NK-92 (cell line): ENCODE data around the gene SECTM1.
"Not testable (repeated sequence)": the region's sequence is repeated elsewhere in the genome, so short reads cannot be mapped to it uniquely, and the experiment has no call there.

ENCODE experiments used
- DNase-seq: peaks from one replicate; lab custom pipeline; 2025; ENCODE audit not compliant: unreplicated experiment; lab: John Stamatoyannopoulos, UW

SECTM1 gene

DNA sequence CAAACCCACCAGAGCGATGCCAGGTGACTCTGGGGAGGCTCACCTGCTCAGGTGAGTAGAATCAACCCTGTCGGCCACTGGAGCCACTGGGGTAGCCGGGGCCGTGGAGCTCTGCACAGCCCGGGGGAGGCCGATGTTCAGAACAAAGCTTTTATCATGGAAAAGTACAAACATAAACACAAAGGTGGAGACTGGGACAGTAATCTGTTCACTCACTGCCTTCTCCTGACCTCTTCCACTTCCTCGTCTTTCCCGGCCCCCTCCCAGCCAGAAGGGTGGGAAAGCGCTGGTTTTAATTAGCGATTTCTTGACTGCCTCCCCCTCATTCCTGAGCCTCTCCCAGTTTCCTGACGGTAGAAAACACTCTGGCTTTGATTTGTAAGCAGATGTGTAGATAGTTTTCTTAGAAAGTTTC is 15.7 kb upstream of the SECTM1 start:
- no peak for DNase-seq

DNA sequence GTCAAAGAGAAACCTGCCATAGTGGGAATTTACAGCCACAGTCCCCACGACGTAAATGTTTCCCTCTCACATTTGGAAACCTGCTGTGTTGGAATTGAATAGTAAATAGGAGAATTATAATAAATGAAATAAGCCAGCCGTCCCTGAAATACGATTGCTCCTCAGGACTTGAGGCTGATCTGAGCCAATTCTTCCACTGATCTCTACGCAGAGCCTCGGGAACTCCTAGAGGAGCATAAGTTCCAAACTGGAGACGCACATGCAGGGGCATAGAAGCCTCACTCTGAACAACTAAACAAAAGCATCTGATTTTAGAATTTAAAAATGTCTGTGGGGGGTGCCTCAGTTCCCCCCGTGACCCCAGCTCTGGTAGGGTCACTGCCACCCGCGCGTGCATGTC is 15.3 kb upstream of the SECTM1 start:
- no peak for DNase-seq

DNA sequence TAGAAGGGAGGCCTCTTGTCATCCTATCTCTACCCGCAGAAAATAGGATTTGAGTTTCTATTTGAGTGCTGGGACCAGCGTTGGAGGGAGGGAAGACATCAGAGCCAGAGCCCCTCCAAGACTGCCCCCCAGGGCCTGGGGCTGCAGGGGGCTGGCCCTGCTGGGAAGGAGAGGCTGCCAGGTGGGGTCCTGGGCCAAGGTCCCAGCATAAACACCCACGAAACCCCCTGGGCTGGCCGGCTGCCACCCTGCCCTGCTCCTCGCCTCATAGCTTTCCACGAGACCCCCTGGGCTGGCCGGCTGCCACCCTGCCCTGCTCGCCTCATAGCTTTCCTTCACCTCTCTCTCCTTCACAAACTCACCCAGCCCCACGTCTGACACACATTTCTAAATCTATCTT is 14.9 kb upstream of the SECTM1 start:
- no peak for DNase-seq

DNA sequence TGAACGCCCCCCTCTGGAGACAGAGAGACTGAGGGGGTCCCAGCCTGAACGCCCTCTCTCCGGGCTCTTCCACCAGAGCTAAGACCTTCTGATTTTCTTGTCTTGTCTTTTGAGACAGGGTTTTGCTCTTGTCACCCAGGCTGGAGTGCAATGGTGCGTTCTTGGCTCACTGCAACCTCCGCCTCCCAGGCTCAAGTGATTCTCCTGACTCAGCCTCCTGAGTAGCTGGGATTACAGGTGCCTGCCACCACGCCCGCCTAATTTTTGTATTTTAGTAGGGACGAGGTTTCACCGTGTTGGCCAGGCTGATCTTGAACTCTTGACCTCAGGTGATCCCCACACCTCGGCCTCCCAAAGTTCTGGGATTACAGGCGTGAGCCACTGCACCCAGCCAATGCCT is 14.4 kb upstream of the SECTM1 start:
- DNase-seq = not testable (repeated sequence)

DNA sequence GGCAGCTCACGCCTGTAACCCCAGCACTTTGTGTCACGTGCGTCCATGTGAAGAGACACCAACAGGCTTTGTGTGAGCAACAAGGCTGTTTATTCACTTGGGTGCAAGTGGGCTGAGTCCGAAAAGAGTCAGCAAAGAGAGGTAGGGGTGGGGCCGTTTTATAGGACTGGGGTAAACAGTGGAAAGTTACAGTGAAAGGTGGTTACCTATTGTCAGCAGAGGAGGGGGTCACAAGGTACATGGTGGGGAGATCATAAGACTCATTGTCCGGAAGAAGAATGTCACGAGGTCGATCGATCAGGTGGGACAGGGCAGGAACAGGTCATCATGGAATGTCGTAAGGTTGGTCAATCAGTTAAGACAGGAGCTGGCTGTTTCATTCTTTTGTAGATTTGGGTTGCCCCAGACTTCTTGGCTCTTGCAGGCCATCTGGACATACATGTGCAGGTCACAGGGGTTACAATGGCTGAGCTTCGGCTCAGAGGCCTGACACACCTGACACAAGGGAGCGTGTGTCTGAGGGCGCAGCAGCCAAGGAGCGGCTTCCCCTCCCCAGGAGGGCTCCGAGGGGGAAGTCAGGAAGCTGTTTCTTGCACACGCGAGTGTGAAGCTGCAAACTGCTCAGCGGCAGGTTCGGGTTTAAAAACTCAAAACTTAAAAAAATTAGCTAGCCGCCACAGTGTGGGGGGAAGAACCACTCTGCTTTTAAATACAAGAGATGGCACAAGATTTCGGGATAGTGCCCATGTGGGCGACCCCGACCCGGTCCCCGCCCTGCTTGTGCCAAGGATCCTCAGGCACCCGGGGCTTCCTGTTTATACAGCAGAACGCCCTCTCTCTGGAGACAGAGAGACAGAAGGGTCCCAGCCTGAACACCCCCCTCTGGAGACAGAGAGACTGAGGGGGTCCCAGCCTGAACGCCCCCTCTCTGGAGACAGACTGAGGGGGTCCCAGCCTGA is 13.1 kb upstream of the SECTM1 start:
- no peak for DNase-seq

DNA sequence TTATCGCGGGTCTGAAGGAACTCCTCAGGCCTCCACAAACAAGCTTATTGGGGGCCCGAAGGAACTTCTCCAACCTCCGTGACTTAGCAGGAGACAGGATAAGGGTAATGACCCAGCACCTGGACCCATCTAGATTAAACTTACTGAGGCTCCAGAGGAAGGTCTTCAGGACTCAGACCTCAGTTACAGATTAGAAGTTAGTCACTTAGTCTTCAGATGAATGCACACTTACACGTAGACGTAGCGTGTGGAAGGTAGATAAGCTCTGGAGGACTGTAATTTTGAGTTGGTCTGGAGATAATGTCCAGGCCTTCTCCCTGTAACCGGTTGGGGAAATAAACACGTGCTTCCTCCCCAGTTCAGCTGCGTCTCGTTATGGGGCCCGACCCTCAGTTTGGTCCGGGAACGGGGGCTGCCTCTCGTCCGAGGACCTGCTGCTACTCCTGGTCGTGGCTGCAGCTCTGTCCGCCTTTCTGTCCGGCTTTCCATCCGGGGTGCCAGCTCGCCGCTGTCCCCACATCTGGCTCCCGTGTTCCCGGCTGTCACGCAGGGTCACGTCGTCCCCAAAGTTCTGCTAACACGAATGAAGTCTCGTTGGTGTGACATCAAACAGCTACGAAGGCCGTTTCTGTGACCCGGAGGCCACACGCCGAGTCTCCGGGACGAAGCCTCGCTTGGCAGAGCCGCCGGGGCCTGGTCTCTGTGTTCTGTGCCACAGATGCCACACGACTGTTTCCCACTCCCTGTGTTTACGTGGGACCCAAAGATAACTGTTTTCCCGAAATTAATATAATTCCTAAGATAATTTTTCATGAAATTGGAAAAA is 11.8 kb upstream of the SECTM1 start:
- DNase-seq = no peak

DNA sequence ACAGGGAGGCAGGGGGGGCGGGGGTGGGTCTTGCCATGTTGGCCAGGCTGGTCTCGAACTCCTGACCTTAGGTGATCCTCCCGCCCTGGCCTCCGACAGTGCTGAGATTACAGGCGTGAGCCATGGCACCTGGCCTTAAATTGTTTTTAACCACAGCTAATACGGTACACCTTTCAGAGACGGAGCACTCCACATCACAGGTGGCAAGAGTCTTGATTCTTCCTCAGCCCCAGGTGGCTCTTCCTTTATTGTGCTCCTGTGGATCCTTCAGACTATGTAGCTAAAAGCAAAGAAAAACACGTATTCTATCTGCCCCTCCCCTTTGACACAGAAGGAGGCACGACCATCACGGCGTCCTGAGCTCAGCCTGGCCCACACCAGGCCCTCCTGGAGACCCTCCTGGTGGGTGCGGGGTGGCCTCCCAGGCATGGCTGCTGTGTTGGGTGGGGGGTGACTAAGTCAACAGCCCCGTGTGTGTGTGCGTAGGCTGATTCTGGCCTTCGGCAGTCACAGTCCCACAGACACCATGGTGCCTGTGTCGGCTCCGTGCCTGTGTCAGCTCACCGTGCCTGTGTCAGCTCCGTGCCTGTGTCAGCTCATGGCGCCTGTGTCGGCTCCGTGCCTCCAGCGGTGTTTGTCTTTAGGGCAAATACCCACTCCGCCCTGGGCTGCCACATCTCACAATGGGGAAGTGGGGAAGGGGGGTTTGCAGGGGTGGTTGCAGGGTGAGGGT is 10.8 kb upstream of the SECTM1 start:
- no peak for DNase-seq

DNA sequence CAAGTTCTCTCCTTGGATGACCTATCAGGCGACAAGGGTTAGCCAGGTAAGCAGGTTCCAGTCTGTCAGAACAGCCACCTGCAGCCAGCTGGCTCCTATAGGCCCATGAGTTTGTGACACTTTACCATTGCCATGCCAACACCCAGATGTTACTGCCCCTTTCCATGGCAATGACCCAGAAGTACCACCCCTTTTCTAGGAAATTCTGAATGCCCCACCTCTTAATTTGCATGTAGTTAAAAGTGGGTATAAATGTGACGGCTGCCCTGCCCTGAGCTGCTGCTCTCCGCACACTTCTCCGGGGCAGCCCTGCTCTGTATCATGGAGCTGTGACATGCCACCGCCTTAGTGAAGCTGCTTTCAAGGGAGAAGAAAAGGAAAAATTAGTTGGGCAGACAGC is 10.0 kb upstream of the SECTM1 start:
- no peak for DNase-seq

DNA sequence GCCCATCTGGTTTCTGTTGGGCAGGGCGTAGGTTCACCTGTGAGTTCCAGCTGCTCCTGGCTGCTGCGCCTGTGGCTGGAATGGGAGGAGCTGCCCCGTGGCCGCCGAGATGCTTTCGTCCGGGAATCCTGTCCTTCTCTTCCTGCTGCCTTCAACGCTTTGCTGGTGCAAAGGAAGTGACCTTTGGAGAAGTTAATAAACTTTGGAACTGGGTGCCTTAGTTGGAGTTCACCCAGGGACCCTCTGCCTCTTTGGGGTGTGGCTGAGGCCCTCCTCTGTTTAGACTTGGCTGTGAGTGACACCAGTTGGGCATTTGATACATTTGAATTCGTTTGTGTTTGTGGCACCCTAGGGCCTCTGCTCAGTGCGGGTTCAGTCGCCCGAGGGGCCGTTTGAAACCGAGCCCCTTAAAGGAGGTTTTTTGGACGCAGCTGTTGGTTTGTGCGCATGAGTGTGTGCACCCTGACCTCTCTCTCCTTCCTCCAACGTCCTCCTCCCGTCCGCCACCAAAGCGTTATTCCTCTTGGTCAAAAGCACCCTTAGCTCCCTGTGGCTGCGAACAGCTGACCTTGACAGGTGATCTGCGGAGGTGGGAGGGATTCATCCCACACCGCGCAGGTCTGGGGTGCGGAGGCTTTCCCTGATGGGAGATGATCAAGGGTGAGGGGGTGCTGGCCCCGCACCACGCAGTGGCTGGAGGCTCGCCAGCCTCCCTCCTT is 9.0 kb upstream of the SECTM1 start:
- no peak for DNase-seq

DNA sequence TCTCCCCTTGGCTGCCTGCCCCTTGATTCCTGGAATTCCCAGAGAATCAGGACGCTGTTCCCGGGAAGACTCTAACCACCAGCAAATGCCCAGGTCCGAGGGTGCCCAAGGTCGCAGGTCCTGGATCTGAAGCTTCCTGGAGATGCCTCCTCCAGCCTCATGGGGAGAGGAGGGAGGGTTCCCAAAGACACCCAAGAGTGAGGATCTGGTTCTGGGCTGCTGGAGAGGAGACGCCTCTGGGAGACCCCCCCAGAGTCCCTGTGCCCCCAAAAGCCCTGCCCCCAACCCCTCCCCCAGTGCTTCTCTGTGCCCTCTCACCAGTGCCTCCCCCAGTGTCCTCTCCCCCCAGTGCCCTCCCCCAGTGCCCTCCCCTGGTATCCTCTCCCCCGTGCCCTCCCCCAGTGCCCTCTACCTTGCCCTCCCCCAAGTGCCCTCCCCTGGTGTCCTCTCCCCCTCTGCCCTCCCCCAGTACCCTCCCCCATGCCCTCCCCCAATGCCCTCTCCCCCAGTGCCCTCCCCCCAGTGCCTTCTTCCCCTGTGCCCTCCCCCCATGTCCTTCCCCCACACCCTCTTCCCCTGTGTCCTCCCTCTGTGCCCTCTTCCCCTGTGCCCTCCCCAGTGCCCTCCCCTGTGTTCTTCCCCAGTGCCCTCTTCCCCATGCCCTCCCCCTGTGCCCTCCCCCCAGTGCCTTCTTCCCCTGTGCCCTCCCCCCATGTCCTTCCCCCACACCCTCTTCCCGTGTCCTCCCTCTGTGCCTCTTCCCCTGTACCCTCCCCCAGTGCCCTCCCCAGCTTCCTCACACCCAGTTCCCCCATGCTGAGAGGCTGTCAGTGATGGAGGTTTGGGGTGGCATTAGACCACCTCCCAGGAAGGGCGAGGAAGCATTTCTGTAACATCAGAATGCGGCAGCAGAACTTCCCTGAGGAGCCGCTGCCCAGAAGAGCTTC is 6.3 kb upstream of the SECTM1 start:
- DNase-seq = no peak

DNA sequence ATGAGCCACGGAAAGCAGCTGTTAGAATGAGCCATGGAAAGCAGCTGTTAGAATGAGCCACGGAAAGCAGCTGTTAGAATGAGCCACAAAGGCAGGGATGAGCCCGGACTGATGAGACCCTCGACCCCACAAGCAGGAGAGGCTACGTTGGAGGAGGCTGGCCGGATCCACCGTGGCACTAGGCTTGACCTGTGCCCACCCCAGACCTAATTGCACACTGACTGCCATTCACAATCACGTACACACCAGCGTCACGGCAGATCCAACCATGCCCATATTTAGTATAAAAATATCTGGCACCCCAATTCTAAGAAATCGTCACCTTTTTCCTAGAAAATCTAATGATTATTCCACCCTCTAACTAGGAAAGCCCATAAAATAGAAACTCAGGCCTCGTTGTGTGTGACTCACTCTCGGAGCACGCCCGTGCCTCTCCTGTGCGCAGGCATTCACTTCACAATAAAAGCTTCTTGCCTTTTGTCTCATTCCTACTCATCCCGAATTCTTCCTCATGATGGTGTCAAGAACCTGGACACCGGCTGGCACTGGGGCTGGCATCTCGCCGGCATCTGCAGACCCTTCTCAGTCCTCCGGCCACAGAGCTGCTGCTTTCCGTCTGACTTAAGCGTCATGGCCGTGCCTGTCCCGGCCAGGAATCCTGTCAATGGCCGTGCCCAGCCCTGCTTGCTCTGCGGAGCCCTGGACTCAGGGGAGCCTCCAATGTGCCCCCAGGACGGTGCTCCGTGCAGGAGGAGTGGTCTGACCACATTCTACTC is 5.5 kb upstream of the SECTM1 start:
- no peak for DNase-seq

DNA sequence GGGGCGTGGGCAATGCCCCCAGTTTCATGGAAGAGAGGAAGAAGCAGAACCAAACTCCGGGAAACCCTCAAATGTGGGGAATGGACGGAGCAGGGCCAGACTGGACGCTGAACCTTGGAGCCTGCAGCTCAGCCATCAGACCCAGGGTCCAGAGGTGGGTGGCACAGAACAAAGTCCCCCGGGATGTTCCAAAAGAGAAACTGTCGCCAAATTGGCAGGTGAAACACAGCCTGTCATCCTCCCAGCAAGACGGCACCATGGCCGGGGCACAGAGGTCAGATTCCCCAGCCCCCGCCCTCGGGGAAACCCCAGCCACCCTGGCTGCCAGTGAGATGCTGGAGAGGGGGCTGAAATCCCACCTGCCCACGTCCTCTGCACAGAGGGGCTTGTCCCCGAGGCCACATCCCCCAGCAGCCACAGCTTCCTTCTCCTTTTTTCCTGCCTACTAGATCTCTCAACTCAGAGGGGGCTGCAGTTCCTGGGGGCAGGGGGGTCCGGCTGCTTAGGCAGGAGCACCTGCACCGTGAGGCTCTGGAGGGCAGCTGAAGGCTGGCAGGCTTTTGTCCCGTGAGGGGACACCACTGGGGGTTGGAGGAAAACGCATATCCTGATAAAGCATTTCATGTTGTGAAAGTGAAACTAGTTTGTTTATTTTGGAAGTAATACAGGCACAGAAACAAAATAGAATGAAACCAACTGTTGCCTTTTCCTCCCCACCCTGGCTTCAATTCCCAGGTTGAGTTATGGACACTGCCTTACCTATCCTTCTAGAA is 1.2 kb upstream of the SECTM1 start:
- no peak for DNase-seq

DNA sequence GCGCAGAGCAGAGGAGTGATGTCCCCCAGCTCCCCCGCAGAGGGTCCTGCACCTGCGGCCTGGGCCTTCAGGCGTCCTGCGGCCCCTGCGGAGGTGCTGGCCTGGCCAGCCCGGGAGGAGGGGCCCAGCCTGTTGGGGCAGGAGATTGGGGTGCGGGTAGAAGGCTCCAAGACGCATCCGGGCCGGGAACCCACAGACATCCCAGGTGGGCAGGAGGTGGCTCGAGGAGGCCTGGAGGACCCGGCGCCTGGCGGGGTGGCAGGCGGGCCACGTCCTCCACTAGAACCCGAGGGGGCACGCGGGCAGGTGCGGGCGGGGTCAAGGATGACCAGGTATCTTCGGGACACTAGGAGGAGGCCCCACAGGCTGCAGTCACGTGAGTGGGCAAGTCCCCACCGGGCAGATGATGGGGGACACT is 647 bp upstream of the SECTM1 start:
- no peak for DNase-seq

DNA sequence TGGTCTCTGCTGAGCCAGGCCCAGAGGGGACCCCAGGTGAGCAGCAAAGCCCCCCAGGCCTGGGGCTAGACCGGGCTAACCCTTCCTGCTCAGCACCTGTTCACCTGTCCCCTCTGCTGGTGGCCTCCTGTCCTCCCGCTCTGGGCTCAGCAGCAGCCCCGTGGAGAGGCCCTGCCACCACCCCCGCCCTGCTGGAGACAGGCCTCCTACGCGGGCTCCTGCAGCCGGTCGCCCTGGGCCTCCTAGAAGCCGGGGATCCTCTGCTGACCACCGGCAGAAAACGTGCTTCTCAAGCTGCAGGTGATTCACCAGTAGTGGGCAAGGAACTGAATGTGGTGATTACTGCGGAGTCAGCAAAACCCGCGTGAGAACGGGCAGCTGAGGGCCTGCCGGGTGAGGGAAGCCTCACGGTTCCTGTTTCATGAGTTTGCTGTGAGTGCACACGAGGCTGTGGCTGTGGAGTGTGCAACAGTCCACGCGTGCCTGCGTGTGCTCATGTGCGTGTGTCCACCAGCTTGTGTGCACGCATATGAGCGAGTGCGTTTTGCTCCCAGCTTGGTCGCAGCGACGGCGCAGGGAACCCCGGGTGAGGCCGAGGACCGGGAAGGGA is 792 bp downstream of the SECTM1 start:
- no peak for DNase-seq

DNA sequence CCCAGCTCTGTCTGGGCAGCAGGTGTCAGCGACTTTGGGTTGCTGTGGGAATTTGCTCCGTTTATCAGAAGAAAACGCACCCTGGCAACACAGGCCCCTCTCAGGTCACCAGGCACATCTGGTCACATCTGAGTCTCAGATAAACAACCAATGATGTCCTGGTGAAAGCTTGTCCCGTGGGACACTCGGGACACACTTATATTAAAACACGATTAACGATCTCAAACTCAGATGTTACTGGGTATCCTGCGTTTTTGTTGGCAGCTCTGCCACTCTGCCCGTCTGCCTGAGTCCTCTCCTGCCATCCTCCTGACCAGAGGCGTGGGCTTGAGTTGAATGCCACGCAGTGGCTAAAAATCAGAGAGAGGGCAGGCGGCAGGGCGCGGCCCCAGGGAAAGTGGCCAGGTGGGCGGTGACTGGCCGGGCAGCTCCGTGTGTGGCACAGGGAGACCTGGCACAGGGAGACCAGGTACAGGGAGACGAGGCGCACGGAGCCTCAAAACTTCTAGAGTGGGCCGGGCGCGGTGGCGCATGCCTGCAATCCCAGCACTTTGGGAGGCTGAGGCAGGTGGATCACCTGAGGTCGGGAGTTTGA is 2.1 kb downstream of the SECTM1 start:
- no peak for DNase-seq

DNA sequence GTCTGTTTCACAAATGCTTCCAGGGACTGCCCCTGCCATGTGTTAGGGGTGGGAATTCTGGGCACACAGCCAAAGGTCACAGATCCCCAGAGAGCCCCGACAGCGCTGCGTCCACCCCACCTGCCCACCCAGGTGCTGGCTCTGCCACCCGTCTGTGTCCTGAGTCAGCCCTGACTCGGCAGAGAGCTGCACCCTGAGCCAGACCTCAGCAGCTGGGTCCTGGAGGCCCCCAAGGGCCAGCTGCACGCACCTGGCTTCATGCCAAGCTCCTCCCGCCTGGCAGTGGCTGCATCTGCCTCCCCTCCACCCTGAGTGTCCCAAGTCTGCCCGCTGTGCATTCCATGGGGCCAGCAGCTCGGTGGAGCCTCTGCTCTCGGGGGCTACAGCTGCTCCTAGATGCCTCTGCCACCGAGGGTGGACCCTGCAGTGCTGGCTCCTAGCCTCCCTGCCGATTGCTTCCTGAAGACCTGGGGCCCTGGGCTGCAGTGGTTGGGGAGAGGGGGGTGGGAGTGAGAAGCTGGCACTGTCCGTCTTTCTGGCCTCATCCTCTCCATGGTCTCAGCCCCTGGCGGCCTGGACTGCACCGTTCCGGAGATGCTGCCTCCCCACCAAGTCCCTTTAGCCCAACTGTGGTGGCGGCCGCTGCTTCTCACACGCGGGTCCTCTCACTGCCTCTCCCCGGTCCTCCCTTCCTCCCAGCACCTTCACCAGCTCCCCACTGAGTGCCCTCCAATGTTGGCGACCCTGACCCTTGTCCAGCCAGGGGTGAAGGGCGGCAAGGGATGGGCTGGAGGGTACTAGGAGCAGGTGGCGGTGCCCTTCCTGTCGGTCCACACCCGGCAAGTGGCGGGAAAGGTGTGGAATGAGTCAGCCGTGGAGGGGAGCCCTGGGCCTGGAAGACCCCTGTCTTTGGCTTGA is 3.0 kb downstream of the SECTM1 start:
- DNase-seq = no peak
